ENCODE results near the gene HES5. TPM values are rescaled to one million over a fixed set of nuclear protein-coding genes. Genes with fewer than 3 reads are reported as not detected.

Gene HES5
- total and polyA plus RNA-seq, 2 of the 4 experiments (the other 2 are of a cell fraction) = not detected

GRCh38 chr1:2566101-2567045, 36.3 kb upstream of the HES5 start:
- dilution Hi-C loops (cut with HindIII; ENCODE audit: low sequenced_read_pairs, unreplicated experiment) (no loop called here), in situ Hi-C loops (cut with MboI; ENCODE audit: low sequenced_read_pairs) (no loop called here), intact Hi-C loops (cut with micrococcal nuclease) (no loop called here)
- no peak overlapping the region for H3K27ac ChIP-seq (ENCODE audit: insufficient read depth, low read length)
- H3K27me3 ChIP-seq (ENCODE audit: control insufficient read depth, insufficient read depth, low read length) = peaks cover 26% of the 10 kb centered on the region
- H3K18ac ChIP-seq (ENCODE audit: low read depth, low read length) = no peak overlapping the region
- CTCF ChIA-PET = no interaction called here
- no peaks in the 10 kb centered on the region for H4K20me1 ChIP-seq (ENCODE audit: insufficient read depth, low read length)
- H2AK5ac ChIP-seq (ENCODE audit: low read depth, low read length) = no peak overlapping the region
- no peaks in the 10 kb centered on the region for H3K9me1 ChIP-seq (ENCODE audit: insufficient read depth, low read length)
- H3K9me3 ChIP-seq (ENCODE audit: control insufficient read depth, insufficient read depth, low read length) = no peaks in the 10 kb centered on the region
- TF ChIP-seq, protein P1, sequence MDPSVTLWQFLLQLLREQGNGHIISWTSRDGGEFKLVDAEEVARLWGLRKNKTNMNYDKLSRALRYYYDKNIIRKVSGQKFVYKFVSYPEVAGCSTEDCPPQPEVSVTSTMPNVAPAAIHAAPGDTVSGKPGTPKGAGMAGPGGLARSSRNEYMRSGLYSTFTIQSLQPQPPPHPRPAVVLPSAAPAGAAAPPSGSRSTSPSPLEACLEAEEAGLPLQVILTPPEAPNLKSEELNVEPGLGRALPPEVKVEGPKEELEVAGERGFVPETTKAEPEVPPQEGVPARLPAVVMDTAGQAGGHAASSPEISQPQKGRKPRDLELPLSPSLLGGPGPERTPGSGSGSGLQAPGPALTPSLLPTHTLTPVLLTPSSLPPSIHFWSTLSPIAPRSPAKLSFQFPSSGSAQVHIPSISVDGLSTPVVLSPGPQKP (IDR thresholded peaks at IDR 0.05; ENCODE audit: borderline replicate concordance, low read depth, low read length) = no peak
- TF ChIP-seq MAZ (IDR thresholded peaks at IDR 0.05; ENCODE audit: borderline replicate concordance, low read depth, low read length) (no peak), RCOR1 (IDR thresholded peaks at IDR 0.05; ENCODE audit: insufficient replicate concordance, low read length) (no peak), MXI1 (IDR thresholded peaks at IDR 0.05; ENCODE audit: borderline replicate concordance, low read depth, low read length) (no peak), CHD1 (IDR thresholded peaks at IDR 0.05; ENCODE audit: low read depth, low read length) (no peak)
- no peaks in the 10 kb centered on the region for H3K79me1 ChIP-seq (ENCODE audit: low read depth in 1 of 2, low read length in 2 of 2)
- no peak overlapping the region for H4K5ac ChIP-seq (ENCODE audit: low read depth, low read length)
- H4K91ac ChIP-seq (ENCODE audit: insufficient read depth, low read depth, low read length) = no peak overlapping the region
- H3K36me3 ChIP-seq (ENCODE audit: control insufficient read depth, insufficient read depth, low read length) = no peaks in the 10 kb centered on the region
- H3K56ac ChIP-seq (ENCODE audit: extremely low read depth, insufficient read depth, low read length) = no peak overlapping the region
- no peak overlapping the region for H3K4me3 ChIP-seq (ENCODE audit: insufficient read depth, low read depth, low read length)
- 39% methylated on average over 7 of the region's 34 CpGs; no CpG with 5 or more reads in 1 of the 2 experiments for WGBS, 2 experiments (ENCODE audit: extremely low coverage in 2 of 2, insufficient read length in 1 of 2)
- H2BK20ac ChIP-seq (ENCODE audit: low read depth, low read length) = no peak overlapping the region
- no peak overlapping the region for H3K9ac ChIP-seq (ENCODE audit: low read depth, low read length)
- H2BK120ac ChIP-seq (ENCODE audit: low read depth, low read length) = no peak overlapping the region
- no peak overlapping the region for H3K14ac ChIP-seq (replicated peaks; ENCODE audit: low read depth, low read length)
- POLR2A ChIA-PET (ENCODE audit: unreplicated experiment) = no interaction called here
- DNase-seq = no peak
- no peak for ATAC-seq (ENCODE audit: low read depth)
- H3K4me2 ChIP-seq (ENCODE audit: low read depth, low read length) = no peak overlapping the region
- no peak overlapping the region for H2BK5ac ChIP-seq (ENCODE audit: low read depth, low read length, poor library complexity, severe bottlenecking)
- no TSS peak for BruUV-seq (replicated peaks)
- H2BK15ac ChIP-seq (ENCODE audit: low read depth, low read length) = no peak overlapping the region
- H2AK9ac ChIP-seq (replicated peaks; ENCODE audit: low read depth, low read length, poor library complexity) = no peak overlapping the region
- no peak overlapping the region for H3K4ac ChIP-seq (ENCODE audit: low read depth, low read length)
- no peak overlapping the region for H2AFZ ChIP-seq (replicated peaks; ENCODE audit: low read length, poor library complexity)
- no peak overlapping the region for H4K8ac ChIP-seq (ENCODE audit: low read depth in 2 of 2, low read length in 2 of 2)
- H3K4me1 ChIP-seq (ENCODE audit: control insufficient read depth, insufficient read depth, low read length) = no peaks in the 10 kb centered on the region
- no peak overlapping the region for H3K23ac ChIP-seq (ENCODE audit: low read depth, low read length)
